ENCODE data around the gene B9D1.

DNA sequence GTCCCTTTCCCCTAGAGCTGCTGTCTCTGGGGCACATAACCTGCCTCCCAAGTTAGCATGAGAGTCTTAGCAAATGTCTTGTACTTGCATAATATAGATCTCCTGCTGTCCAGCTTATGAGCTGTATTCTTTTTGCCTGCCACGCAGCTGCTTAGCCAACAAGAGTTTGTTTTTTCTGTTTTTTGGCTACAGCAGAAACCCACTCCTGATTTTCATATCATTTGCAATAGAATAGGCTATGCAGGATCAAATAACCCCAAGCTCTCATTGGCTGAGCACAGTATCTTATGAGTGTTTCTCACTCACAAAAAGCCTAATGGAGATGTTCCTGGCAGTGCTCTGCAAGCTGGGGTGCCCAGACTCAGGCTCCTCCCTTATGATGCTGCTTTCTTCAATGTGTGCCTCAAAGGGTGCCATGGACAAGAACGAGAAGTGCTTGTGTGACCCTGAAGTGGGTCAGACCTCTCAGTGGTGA, 23.1 kb downstream of the B9D1 start:
- TF ChIP-seq, protein P1, sequence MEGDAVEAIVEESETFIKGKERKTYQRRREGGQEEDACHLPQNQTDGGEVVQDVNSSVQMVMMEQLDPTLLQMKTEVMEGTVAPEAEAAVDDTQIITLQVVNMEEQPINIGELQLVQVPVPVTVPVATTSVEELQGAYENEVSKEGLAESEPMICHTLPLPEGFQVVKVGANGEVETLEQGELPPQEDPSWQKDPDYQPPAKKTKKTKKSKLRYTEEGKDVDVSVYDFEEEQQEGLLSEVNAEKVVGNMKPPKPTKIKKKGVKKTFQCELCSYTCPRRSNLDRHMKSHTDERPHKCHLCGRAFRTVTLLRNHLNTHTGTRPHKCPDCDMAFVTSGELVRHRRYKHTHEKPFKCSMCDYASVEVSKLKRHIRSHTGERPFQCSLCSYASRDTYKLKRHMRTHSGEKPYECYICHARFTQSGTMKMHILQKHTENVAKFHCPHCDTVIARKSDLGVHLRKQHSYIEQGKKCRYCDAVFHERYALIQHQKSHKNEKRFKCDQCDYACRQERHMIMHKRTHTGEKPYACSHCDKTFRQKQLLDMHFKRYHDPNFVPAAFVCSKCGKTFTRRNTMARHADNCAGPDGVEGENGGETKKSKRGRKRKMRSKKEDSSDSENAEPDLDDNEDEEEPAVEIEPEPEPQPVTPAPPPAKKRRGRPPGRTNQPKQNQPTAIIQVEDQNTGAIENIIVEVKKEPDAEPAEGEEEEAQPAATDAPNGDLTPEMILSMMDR (IDR thresholded peaks at IDR 0.05 in 4 of 5, conservative IDR thresholded peaks at IDR 0.05 in 1 of 5): no peak
- TF ChIP-seq POLR2A (IDR thresholded peaks at IDR 0.05): no peak
